Kidney epithelial cell (primary cell): ENCODE data around the gene ADGRB2. TPM values are rescaled to one million over a fixed set of nuclear protein-coding genes. Genes with fewer than 3 reads are reported as not detected.
"Not testable (repeated sequence)": the region's sequence is repeated elsewhere in the genome, so short reads cannot be mapped to it uniquely, and the experiment has no call there.

Experiments
- DNase-seq: peaks from one replicate; pipeline ENCODE4 v3.0.0-alpha.2; 2010; ENCODE audit warnings: low read depth
- H3K27me3 ChIP-seq: 2 replicates; pipeline ENCODE4 v1.6.0; 2011; ENCODE audit warnings: low read length; ENCODE audit not compliant: control insufficient read depth, insufficient read depth
- H3K36me3 ChIP-seq: 2 replicates; pipeline ENCODE4 v1.5.1; 2011; ENCODE audit warnings: low read length; ENCODE audit not compliant: control insufficient read depth, insufficient read depth
- H3K4me3 ChIP-seq: 2 replicates; pipeline ENCODE4 v1.5.1; 2011; ENCODE audit warnings: low read depth, mild to moderate bottlenecking, control low read depth, low read length
- CTCF ChIP-seq: IDR thresholded peaks from 2 replicates; pipeline ENCODE4 v1.5.1; 2011; ENCODE audit warnings: mild to moderate bottlenecking, moderate library complexity, low read length, control low read depth, inconsistent platforms; ENCODE audit not compliant: insufficient read depth, poor library complexity, severe bottlenecking
- total RNA-seq: library from RNA; depleted of rRNA; stranded (reverse); fragments of >200 nt; gene quantifications from 2 replicates; pipeline ENCODE4 v1.2.3, GENCODE V29; 2015

ADGRB2 gene
- total RNA-seq, 1 donor from 2014 or later: 1.5 TPM

GRCh38 chr1:31707711-31708110 is 56.4 kb downstream of the ADGRB2 start:
- TF ChIP-seq CTCF: peak; percentile 17
- H3K4me3 ChIP-seq: no peak overlapping the region
- no peaks in the 10 kb centered on the region for H3K36me3 ChIP-seq
- H3K27me3 ChIP-seq: no peaks in the 10 kb centered on the region
- DNase-seq: no peak

- H3K27me3 ChIP-seq, H3K36me3 ChIP-seq, H3K4me3 ChIP-seq, DNase-seq: not testable (repeated sequence)
These were observed 57.0 kb downstream of the ADGRB2 start for GRCh38 chr1:31707059-31707600.

GRCh38 chr1:31706384-31707058 is 57.6 kb downstream of the ADGRB2 start:
- Histone ChIP-seq H3K36me3 (no peaks in the 10 kb centered on the region), H3K27me3 (no peaks in the 10 kb centered on the region), H3K4me3 (no peak overlapping the region)
- TF ChIP-seq CTCF: no peak
- DNase-seq: no peak

GRCh38 chr1:31705080-31705866 is 58.9 kb downstream of the ADGRB2 start:
- TF ChIP-seq CTCF: peak; percentile 37

GRCh38 chr1:31704271-31705079 is 59.7 kb downstream of the ADGRB2 start:
- Histone ChIP-seq H3K36me3 (no peaks in the 10 kb centered on the region), H3K4me3 (no peak overlapping the region), H3K27me3 (no peaks in the 10 kb centered on the region)
- no peak for TF ChIP-seq CTCF
- DNase-seq: no peak

More at GRCh38 chr1:31705080-31705866, 58.9 kb downstream of the ADGRB2 start:
- Histone ChIP-seq H3K27me3 (no peaks in the 10 kb centered on the region), H3K36me3 (no peaks in the 10 kb centered on the region), H3K4me3 (no peak overlapping the region)
- no peak for DNase-seq
